Hematopoietic multipotent progenitor cell (in vitro differentiated cells): ENCODE results near the gene RASA3. TPM values are rescaled to one million over a fixed set of nuclear protein-coding genes. Genes with fewer than 3 reads are reported as not detected.
A peak's percentile ranks its signal among the peaks of the same experiment; 100 is the strongest.

Experiments
- DNase-seq, 3 donors: peaks; one replicate each; pipeline ENCODE4 v3.0.0-alpha.2; 2011 to 2015; ENCODE audit warnings: low read depth in 2 of 3, low spot score in 2 of 3
- total RNA-seq: library from RNA; depleted of rRNA; stranded (reverse); fragments of >200 nt; gene quantifications from one replicate; pipeline ENCODE4 v1.2.3, GENCODE V29; 2012

The RASA3 gene
- total RNA-seq, 1 donor: 22.9 TPM

GRCh38 chr13:113947311-113948033 is 185.0 kb downstream of the RASA3 start:
- peak in 1 of 3 donors; percentile 36 for DNase-seq

- DNase-seq: no peak
Observed at GRCh38 chr13:113946409-113947181, 185.8 kb downstream of the RASA3 start.

GRCh38 chr13:113945857-113946408 is 186.5 kb downstream of the RASA3 start:
- DNase-seq: no peak

DNA sequence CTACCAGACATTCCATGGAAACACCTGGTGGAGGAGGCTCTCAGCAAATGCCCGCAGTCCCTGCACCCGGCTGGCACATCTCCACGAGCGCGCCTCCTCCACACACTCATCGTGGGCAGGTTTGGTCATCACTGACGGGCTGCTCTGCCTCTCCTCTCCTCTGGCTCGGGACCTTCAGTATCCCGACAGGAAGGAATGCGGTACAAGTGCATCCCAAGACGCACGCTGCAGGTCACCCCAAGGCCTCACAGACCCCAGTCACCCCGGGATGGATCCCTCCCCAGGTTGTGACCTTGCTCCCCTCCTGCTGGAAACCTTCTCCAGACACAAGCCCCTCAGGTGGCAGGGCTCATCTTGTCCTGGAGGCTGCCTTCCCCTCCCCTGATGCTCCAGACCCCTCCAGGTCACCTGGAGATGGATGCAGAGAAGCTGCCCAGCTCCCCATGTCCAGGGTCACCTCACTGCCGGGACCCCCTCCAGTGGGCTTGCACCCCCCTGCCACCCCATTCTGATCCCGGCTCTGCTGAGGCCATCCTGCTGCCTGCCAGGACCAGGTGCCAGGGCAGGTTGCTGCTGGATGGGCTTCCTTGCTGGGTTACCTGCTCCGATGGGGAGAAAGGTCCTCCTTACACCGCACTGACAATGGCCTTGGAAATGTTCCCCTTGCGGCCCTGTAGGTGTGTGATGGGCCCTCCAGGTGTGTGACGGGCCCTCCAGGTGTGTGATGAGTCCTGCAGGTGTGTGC is 188.4 kb downstream of the RASA3 start:
- no peak for DNase-seq

DNA sequence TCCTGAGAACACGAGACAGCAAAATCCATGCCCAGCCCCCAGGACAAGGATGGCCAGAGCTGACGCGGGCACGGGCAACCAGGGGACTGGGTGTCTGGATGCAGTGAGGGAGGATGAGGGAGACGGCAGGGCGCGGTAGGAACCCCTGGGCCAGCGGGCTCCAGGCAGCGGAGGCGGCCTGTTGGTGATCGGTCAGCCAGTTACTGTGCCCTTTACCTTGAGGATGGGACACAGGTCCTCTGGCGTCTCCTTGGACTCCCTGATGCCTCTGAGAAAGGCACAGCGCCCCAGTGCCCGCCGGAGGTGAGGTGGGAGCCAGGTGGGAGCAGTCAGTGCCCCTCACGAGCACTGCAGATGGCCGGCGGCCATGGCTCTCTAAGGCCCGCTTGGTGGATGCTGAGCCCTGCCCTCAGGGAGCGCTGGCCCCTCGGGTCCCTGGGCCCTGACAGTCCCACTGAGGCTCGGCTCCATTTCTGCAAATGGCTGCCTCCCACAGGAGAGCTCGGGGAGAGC is 189.8 kb downstream of the RASA3 start:
- no peak for DNase-seq

DNA sequence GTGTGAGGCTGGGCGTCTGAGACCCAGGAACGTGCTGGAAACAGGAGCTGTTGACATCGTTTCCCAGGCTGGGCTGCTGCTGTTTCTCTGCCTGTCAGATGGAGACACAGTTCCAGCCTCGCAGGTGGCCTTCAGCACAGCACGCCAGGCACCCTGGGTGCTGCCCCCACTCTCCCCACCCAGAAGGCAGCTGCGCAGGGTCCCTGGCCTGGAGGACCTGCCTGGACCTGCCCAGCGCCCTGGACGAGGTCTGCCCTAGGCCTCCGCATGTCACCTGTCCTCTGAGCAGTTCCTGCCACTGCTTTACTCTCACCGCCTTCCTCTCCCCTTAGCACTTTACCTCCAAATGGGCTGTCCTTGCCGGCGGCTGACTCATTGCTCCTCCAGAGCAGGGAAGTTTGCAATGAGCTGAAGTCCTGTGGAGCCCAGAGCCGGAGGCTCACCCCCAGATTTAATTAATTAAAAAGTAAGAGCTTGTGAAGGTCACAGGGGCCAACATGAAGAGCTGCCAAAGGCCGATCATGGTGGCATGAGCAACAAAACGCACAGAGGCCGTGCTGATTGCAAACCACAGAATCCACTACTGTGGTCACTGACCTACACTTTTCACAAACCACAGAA is 190.7 kb downstream of the RASA3 start:
- no peak for DNase-seq

DNA sequence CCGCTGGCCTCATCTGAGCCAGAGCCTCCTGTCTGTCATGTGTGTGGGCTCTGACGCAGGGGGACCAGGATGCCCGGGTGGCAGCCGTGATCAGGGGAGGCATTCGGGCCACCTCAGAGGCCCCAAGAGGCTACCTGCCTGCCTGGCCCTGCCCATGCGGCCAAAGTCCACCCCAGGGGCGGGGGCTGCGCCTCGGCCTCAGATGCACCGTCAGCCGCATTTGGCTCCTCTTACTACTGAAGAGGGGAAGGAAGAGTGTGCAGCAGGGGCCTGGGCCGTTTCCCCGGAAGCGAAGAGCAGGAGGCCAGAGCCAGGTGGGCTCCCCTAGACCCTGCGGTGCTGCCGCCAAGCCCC is 192.5 kb downstream of the RASA3 start:
- DNase-seq: no peak

DNA sequence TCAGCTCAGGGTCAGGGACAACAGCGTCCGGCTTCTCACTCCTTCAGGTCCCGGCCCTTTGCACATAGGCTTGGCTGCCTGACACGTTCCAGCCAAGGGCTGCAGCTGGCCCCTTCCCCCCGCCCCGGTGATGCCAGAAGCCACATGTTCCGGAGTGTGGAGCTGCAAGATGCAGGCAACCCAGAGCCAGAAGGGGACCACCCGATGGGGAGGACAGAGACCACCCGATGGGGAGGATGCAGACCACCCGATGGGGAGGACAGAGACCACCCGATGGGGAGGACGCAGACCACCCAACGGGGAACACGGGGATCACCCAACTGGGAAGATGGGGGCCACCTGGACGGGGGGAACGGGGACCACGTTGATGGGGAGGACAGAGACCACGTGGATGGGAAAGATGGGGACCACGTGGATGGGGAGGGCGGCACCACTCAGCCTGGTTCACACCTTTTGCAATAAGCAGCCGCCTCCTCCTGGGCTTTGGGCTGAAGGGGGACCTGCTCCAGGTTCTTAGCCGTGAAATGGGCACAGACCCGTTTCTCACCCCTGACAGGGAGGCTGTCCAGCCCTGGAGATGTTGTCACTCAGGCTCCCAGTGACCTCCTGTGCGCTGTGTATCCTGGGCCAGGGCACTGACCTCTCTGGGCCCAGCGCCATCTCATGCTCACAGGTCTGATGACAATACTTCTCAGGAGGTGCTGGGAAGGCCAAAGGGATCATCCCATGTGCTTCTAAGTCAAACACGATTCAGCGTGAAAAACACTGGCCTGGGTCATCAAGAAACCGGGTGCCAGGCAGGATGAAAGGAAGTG is 193.1 kb downstream of the RASA3 start:
- no peak for DNase-seq

DNA sequence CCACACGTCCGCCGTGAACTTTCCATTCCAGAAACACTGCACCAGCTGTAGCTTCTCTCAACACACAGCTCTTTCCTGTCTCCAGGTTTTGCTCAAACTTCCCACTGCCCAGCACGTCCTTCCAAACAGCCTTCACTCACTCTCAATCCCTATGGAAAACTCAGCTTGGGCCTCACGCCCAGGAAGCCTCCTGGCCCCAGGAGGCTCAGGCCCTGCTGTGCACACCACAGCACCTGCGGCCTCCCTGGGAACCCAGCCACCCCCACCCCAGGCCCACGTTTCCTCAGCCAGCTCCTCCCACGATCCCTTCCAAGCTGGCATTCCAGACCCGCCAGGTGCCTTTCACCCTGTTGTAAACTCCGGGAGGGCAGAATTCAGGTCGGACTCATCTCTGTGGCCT is 193.7 kb downstream of the RASA3 start:
- DNase-seq: no peak

DNA sequence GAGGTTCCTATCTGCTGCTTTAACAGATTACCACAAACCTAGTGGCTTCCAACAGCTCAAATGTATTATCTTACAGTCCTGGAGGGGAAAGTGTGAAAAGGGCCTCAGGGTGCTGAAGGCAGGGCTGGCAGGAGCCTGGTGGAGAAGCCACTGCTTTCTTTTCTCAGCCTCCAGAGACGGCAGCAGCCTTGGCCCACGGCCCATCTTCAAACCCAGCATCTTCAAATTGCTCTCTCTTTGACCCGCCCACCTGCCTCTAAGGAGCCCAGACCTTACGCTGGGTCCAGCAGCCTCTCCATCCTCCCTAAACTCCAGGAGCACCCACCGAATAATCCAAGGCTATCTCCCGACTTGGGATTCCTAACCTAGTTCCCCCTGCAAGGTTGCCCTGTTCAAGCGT is 194.2 kb downstream of the RASA3 start:
- no peak for DNase-seq

- DNase-seq: no peak
Observed at GRCh38 chr13:113937527-113938180, 194.8 kb downstream of the RASA3 start.

DNA sequence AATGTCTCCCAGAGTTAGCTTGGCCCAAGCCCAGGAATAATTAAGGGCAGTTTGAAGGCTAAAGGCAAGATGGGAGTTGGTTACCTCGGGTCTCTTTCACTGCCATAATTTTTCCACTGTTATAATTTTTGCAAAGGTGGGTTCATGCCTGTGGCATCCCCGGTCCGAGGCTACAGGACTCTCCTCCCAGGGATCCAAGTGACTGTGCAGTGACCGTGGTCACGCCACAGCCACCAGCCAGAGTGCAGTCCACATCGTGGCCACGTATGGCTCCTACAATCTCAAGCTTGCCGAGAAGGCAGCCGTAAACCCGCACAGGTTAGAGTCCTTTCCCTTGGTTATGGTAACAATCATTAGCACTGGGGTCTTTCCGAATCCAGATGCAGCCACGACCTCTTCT is 195.3 kb downstream of the RASA3 start:
- no peak for DNase-seq

DNA sequence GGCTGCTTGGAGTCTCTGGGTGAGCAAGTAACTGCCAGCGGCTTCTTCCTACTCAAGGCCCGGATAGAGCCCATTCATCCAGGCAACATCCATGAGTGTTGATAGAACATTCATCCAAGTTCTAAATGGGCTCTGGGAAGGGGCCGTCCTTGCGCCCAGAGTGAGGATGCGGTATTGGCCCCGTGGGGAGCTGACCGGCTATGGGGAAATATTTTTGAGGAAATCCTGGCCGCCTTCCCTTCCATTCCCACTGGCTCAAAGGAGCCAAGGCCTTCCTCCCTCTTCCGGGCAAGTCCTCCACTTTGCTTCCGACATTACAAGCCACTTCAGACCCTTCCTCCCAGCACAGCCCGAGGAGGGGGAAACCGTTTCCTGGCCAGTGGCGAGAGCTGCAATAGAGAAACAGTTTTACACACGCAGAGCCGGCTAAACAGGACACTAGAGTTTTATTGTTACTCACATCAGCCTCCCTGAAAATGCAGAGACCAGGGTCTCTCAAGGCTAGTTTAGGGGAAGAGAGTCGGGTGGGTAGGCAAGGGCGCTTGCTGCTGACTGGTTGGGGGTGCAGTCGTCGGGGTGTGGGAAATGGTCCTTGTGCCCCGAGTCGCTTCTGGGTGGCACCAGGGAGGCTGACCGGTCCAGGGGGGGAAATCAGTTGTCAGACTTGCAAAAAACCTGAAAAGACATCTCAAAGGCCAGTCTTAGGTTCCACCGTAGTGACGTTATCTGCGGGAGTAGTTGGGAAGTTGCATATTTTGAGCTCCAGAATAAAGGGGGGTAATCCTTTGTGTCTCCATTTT is 196.1 kb downstream of the RASA3 start:
- no peak for DNase-seq

DNA sequence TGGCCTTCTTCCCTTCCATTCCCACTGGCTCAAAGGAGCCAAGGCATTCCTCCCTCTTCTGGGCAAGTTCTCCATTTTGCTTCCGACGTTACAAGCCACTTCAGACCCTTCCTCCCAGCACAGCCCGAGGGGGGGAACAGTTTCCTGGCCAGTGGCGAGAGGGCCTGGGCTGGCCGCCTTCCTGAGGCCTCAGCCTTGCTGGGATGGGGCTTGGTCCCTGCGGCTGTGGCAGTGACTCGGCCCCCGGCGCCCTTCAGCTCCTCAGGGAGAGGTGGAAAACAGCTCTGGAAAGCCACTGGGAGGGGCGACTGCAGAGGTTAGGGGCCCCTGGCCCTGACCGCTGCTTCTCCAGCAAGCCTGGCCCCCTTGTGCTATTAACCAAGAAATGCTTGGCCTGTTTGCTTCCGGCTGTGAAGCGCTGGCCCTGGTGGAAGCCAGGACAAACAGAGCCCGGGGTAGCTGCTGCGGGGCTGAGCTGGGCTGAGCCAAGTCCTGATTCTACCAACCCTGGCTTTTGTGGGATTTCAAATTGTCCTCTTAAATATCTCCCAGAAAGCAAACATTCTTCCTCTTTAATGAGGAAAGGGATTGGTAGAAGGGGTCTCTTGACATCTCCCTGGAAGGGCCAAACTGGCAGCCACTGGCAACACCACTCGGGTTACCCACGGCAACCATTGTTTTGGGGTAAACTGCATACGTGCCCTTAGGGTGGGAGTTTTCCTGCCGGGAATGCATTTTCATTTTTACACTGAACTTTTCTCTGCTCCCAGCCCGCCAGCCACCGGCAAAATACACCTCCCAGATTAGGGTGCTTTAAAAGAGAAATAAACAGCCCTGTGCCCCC is 197.2 kb downstream of the RASA3 start:
- DNase-seq: no peak

DNA sequence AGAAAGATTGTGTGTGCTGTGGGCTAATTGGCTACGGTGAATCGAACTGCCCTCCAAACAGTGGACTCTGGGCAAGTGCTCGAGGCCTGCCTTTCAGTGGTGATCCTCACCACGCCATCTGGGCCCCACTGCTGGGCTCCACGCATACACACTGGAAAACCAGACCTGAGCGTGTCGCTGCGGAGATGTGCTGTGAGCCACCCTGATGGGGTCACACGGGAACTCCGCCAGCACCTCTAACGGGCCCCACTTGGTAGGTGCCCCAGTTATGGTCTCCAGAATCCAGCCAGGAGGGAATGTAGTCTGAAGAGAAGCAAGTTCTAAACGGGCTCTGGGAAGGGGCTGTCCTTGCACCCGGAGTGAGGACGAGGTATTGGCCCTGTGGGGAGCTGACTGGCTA is 197.8 kb downstream of the RASA3 start:
- DNase-seq: no peak

- DNase-seq: no peak
Observed at GRCh38 chr13:113933901-113934300, 198.5 kb downstream of the RASA3 start.

DNA sequence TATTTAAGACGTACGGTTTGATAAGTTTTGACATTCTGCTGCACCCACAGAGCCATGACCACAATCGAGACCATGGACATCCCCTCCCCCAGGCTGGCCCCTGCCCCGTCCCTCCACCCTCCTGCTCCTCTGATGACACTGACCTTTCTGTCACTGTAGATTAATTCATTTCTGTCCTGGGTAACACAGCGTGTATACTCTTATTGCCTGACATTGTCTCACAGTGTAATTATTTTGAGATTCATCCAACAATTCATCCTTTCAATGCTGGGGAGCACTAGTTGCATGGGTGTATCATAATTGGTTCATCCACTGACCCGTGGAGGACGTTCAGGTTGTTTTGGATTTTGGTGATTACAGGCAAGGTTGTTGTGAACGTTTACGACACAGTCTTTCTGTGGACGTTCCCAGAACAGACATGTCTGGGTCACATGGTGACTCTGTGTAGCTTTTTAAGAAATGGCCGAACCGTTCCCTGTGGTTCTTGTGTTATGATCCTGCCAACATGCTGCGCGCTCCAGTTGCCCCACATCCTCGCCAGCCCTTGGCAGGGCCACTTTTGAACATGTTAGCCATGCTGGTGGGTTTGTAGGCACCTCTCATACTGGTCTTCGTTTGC is 200.5 kb downstream of the RASA3 start:
- no peak for DNase-seq
